NCI-H2107 treated with DMSO at 0.1 percent for 48 hours (cell line): ENCODE data around the gene MRPL28.
A peak's percentile ranks its signal among the peaks of the same experiment; 100 is the strongest.
"Not testable (repeated sequence)": the region's sequence is repeated elsewhere in the genome, so short reads cannot be mapped to it uniquely, and the experiment has no call there.

Experiments used
- DNase-seq: peaks from one replicate; lab custom pipeline; 2025; ENCODE audit not compliant: unreplicated experiment; lab: John Stamatoyannopoulos, UW

MRPL28 gene

GRCh38 chr16:360698-361336 is 9.5 kb downstream of the MRPL28 start:
- DNase-seq = no peak

DNA sequence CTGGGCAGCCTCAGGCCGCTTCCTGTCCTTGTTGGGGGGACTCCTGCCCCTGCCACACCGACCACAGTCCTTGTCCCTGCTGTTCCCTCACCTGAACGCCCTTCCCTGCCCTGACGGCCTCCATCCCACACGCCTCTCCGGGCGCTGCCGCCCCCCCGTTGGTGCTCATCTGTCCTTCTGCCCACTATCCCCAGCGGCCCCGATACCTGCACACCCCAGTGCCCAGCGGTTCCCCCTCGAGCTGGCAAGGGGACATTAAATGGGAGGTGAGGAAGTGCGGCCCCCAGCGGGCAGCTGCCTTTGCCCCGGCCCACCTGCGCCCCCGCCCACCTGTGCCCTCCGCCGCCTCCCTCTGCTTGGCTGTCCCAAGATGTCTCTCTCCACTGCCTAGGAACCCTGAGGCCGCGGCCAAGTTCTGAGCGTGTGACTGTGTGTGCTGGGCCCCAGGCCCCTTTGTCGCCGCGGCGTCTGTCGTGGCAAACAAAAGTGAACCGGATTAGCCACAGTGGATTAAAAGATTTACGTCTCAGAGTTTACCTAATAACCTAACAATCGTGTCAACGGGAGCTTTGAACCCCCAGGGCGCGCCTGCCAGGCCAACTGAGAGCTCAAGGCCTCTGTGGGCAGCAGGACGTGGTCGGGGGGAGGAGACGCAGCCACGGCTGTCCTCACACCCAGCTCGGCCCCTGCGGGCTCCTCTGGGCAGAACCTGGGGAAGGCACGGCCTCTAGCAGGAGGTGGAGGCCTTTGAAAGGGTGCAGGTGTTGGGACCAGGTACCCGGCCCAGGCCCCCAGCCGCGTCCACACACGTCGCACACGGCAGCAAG is 10.3 kb downstream of the MRPL28 start:
- DNase-seq = no peak

GRCh38 chr16:359067-359763 is 11.1 kb downstream of the MRPL28 start:
- DNase-seq = no peak

GRCh38 chr16:356741-357140 is 13.6 kb downstream of the MRPL28 start:
- DNase-seq = no peak

GRCh38 chr16:354971-355461 is 15.3 kb downstream of the MRPL28 start:
- DNase-seq = no peak

- no peak for DNase-seq
Measured at GRCh38 chr16:354291-354881, 16.0 kb downstream of the MRPL28 start.

GRCh38 chr16:353404-354290 is 16.7 kb downstream of the MRPL28 start:
- no peak for DNase-seq

DNA sequence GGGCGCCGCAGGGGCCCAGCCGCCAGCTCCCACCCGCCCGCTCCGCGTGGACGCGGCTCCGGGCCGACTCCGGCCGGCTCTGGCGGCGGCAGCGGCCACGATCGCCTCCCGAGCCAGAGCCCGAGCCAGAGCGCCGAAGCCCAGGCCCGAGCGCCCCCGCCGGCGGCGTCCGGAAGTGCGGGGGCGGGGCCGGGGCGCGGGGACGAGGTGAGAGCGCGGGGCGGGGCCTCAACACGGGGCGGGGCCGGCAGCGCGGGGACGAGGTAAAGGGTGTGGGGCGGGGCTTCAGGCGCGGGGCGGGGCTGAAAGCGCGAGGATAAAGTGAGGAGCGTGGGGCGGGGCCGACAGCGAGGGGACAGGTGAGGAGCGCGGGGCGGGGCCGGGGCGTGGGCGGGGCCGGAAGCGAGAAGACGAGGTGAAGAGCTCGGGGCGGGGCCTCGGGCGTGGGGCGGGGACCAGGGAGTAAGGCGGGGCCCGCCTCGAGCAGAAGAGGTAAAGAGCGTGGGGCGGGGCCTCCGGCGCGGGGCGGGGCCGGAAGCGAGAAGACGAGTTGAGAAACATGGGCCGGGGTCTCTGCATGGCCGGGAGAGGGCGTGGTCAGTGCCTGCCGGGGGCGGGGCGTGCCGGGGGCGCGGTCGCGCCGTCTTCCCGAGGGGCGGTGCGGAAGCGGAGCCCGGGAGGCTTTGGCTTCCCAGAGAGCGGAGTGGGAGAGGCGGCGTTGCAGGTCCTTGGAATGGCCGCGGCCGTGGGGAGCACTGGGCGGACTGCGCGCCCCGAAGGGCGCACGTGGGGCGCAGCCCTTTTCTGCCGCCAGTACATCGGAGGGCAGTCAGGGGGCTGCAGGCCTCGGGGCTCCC is 17.6 kb downstream of the MRPL28 start, which contains the start of gene AXIN1:
Gene AXIN1, minus strand, starts transcription at position 177 of the 857 bp plus-strand sequence. CDS start 5,698 bp downstream, outside the sequence.
- DNase-seq = peak; percentile 96

- DNase-seq = no peak
Measured at GRCh38 chr16:351804-352520, 18.4 kb downstream of the MRPL28 start.

DNA sequence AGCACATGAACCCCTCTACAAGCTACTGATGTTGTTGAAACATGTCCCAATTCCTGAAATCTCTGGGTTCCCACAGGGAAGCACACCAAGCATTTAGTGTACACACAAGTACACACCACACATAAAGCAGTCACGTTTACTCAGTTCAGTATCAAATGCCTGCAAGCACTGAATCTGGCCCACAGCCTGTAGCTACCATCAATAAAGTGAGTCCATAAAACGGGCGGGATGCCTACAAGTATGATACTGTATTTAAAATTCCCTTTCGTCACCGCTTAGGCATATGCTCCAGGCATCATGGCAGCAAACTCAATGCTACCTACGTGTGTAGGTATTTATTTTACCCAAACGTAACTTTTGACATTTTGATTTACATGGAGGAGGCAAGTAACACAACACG is 20.1 kb downstream of the MRPL28 start:
- DNase-seq = no peak

GRCh38 chr16:349211-349610 is 21.1 kb downstream of the MRPL28 start:
- DNase-seq = no peak

GRCh38 chr16:348495-348894 is 21.8 kb downstream of the MRPL28 start:
- not testable (repeated sequence) for DNase-seq

GRCh38 chr16:347203-347602 is 23.1 kb downstream of the MRPL28 start:
- DNase-seq = no peak

GRCh38 chr16:346587-346986 is 23.8 kb downstream of the MRPL28 start:
- DNase-seq = no peak

DNA sequence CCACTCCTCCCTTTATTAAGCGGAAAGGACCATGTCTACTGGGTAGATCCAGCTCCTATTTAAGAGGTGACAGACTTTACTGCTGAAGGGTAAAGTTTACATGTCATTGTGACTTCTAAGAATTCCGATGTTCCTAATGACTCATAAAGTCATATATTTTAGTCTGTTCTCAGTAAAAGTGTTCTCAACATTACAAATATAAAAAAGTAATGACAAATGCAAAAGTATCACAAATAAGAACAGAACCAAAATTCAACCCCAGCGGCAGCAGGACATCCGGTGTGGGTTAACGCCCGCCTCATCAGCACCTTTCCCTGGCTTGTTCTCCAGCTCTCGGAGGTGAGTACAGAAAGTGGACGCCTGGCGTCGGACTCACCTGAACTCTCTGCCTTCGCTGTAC is 24.6 kb downstream of the MRPL28 start:
- DNase-seq = no peak

GRCh38 chr16:342455-343213 is 27.7 kb downstream of the MRPL28 start:
- no peak for DNase-seq

GRCh38 chr16:341974-342336 is 28.4 kb downstream of the MRPL28 start:
- DNase-seq = not testable (repeated sequence)
